SK-N-SH treated with all-trans-retinoic acid at 6 μM for 48 hours (cell line): ENCODE data around the gene ITPR3.

Experiments
- ATAC-seq: fragments of 200-7000 bp; cut with Tn5 transposase; 3 replicates; pipeline ENCODE4 v1.9.1; 2020; ENCODE audit warnings: mild to moderate bottlenecking, moderate library complexity
- ARNTL ChIP-seq: fragments of 450-650 bp; formaldehyde crosslinking; IDR thresholded peaks from 2 replicates; pipeline ENCODE4 v1.5.0; 2020; ENCODE audit warnings: low read depth, mild to moderate bottlenecking, moderate library complexity, borderline replicate concordance
- CSDC2 ChIP-seq: fragments of 250-450 bp; sonication (Bioruptor Pico); IDR thresholded peaks from 2 replicates; pipeline ENCODE4 v1.5.0; 2020; ENCODE audit warnings: mild to moderate bottlenecking, moderate library complexity
- ESRRG ChIP-seq: fragments of 250-450 bp; sonication (Bioruptor Pico); IDR thresholded peaks from 2 replicates; pipeline ENCODE4 v1.6.1; 2021; ENCODE audit warnings: mild to moderate bottlenecking
- GLIS3 ChIP-seq: fragments of 250-450 bp; sonication (Bioruptor Pico); IDR thresholded peaks from 2 replicates; pipeline ENCODE4 v1.5.0; 2020; ENCODE audit warnings: mild to moderate bottlenecking, moderate library complexity
- ISL1 ChIP-seq: fragments of 250-450 bp; sonication (Bioruptor Pico); IDR thresholded peaks from 2 replicates; pipeline ENCODE4 v2.1.2; 2022; ENCODE audit warnings: mild to moderate bottlenecking, moderate library complexity
- OSR1 ChIP-seq: fragments of 250-450 bp; sonication (Bioruptor Pico); IDR thresholded peaks from 2 replicates; pipeline ENCODE4 v1.8.0; 2022; ENCODE audit warnings: moderate library complexity, mild to moderate bottlenecking, inconsistent platforms
- RARB ChIP-seq: fragments of 250-450 bp; sonication (Bioruptor Pico); IDR thresholded peaks from 2 replicates; pipeline ENCODE4 v1.8.0; 2021; ENCODE audit warnings: mild to moderate bottlenecking, moderate library complexity
- TCF4 ChIP-seq: fragments of 250-450 bp; sonication (Bioruptor Pico); IDR thresholded peaks from 2 replicates; pipeline ENCODE4 v1.8.0; 2021; ENCODE audit warnings: mild to moderate bottlenecking, moderate library complexity, borderline replicate concordance
- TOX ChIP-seq: fragments of 250-450 bp; sonication (Bioruptor Pico); IDR thresholded peaks from 2 replicates; pipeline ENCODE4 v1.8.0; 2021; ENCODE audit warnings: mild to moderate bottlenecking, moderate library complexity, borderline replicate concordance
- ZC3H10 ChIP-seq: fragments of 250-450 bp; sonication (Bioruptor Pico); IDR thresholded peaks from 2 replicates; pipeline ENCODE4 v1.5.1; 2021; ENCODE audit warnings: mild to moderate bottlenecking, moderate library complexity
- ZFP3 ChIP-seq: fragments of 250-450 bp; sonication (Bioruptor Pico); IDR thresholded peaks from 2 replicates; pipeline ENCODE4 v1.5.0; 2020; ENCODE audit warnings: mild to moderate bottlenecking, moderate library complexity
- ZFP30 ChIP-seq: fragments of 450-650 bp; formaldehyde crosslinking; IDR thresholded peaks from 2 replicates; pipeline ENCODE4 v1.5.0; 2022; ENCODE audit warnings: mild to moderate bottlenecking, moderate library complexity
- ZNF565 ChIP-seq: fragments of 450-650 bp; formaldehyde crosslinking; conservative IDR thresholded peaks from 2 replicates; pipeline ENCODE4 v1.5.0; 2020; ENCODE audit warnings: low read depth, mild to moderate bottlenecking, moderate library complexity
- ZNF70 ChIP-seq: fragments of 450-650 bp; formaldehyde crosslinking; IDR thresholded peaks from 2 replicates; pipeline ENCODE4 v1.5.0; 2020; ENCODE audit warnings: mild to moderate bottlenecking, moderate library complexity
- ZNF8 ChIP-seq: fragments of 450-650 bp; formaldehyde crosslinking; IDR thresholded peaks from 2 replicates; pipeline ENCODE4 v1.5.0; 2020; ENCODE audit warnings: mild to moderate bottlenecking, moderate library complexity
- TF ChIP-seq, protein P1 (sequence below): fragments of 250-450 bp; sonication (Bioruptor Pico); IDR thresholded peaks from 2 replicates; pipeline ENCODE4 v1.5.1; 2020; ENCODE audit warnings: low read depth, mild to moderate bottlenecking, moderate library complexity
- TF ChIP-seq, protein P2 (sequence below): fragments of 250-450 bp; sonication (Bioruptor Pico); IDR thresholded peaks from 2 replicates; pipeline ENCODE4 v1.5.1; 2021; ENCODE audit warnings: mild to moderate bottlenecking, moderate library complexity
- TF ChIP-seq, protein P3 (sequence below): fragments of 250-450 bp; sonication (Bioruptor Pico); IDR thresholded peaks from 2 replicates; pipeline ENCODE4 v1.8.0; 2020; ENCODE audit warnings: mild to moderate bottlenecking, moderate library complexity, borderline replicate concordance

ITPR3 gene

DNA sequence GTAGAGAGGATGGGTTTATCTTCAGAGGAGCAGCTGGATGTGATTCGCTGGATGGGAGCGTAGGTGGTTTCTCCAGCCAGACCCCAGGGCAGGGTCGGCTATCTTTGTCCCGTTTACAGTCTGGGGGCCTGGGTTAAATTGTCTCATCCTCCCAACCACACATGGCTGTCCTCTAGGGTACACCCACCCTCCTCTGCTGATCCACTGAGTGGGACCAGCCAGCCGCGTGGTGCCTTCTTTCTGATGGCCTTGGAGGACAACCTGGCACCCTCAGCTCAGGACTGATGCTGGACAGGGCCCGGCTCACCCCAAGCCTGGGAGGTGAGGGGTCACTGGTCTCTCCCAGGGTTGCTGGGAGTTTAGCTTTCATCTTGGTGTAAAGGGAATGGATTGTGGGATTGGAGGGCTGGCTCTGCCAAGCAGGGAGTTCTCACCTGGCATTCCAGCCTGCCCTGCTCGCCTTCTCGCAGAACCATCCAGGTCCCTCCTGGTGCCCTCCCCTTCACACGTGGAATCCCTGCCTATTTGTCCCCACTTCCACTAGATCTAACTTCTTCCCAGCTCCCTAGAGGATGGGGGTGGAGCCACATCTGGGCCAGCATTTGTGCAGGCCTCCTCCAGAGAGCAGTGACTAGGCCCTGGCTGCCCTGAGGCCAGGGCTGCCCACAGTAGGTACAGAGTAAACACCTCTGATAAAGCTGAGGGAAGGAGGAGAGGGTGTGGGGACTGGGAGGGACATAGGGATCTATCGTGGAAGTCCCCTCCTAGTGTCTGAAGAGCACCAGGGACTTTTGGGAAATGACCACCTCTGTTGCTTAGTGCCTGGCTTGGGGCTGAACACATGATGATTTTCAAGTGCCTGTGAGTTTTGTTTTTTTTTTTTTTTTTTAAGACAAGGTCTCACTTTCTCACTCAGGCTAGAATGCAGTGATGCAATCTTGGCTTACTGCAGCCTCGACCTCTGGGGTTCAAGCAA lies 1.6 kb downstream of the ITPR3 start (continued):
- TF ChIP-seq, protein P1, sequence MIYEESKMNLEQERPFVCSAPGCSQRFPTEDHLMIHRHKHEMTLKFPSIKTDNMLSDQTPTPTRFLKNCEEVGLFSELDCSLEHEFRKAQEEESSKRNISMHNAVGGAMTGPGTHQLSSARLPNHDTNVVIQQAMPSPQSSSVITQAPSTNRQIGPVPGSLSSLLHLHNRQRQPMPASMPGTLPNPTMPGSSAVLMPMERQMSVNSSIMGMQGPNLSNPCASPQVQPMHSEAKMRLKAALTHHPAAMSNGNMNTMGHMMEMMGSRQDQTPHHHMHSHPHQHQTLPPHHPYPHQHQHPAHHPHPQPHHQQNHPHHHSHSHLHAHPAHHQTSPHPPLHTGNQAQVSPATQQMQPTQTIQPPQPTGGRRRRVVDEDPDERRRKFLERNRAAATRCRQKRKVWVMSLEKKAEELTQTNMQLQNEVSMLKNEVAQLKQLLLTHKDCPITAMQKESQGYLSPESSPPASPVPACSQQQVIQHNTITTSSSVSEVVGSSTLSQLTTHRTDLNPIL (CRISPR knock-in tag): no peak
- TF ChIP-seq ZNF8 (CRISPR knock-in tag) (no peak), GLIS3 (CRISPR knock-in tag) (no peak)
- TF ChIP-seq, protein P2, sequence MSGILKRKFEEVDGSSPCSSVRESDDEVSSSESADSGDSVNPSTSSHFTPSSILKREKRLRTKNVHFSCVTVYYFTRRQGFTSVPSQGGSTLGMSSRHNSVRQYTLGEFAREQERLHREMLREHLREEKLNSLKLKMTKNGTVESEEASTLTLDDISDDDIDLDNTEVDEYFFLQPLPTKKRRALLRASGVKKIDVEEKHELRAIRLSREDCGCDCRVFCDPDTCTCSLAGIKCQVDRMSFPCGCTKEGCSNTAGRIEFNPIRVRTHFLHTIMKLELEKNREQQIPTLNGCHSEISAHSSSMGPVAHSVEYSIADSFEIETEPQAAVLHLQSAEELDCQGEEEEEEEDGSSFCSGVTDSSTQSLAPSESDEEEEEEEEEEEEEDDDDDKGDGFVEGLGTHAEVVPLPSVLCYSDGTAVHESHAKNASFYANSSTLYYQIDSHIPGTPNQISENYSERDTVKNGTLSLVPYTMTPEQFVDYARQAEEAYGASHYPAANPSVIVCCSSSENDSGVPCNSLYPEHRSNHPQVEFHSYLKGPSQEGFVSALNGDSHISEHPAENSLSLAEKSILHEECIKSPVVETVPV (CRISPR knock-in tag): no peak

DNA sequence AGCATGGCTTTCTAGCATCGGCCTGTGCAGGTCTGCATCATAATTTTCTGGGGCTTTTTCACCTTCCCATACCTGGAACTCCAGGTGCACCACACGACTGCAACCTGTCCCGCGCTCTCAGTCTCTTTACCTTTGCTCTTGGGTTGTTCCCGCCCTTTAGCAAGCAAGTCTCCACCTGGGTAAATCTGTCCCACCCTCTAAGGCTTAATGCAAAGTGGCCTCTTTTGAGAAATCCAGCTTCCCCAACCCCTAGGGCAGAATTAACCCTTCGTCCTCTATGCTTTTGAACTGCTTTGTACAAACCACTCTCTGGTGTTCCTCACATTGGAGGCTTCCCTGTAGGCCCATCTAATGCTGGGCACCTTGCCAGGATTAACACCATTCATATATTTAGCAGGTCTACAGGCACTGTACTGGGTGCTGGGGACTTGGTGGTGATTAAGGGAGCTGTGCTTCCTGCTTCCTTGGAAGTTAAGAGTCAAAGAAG lies 2.8 kb downstream of the ITPR3 start:
- no peak for ATAC-seq

DNA sequence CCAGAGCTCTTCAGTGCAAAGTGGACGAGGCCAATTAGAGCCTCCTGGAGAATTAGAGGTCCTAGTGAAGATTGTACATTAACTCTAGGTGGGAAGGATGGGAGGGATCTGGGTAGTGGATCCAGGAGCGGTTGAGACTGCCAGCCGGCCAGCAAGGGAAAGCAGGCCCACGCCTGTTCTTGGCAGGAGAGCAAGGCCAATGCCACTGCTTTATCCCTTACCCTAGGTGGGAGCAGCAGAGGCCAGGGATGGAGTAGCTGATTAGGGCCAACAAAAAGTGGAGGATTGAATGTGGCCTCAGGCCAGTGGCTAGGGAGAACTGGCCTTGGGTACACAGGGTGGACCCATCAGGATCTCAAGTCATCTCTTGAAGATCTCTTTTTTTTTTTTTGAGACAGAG lies 3.7 kb downstream of the ITPR3 start:
- no peak for ATAC-seq
- no peak for TF ChIP-seq OSR1

More for the DNA sequence above, 2.8 kb downstream of the ITPR3 start:
- no peak for TF ChIP-seq RARB
- no peak for TF ChIP-seq ESRRG (CRISPR knock-in tag)
- TF ChIP-seq TCF4 (CRISPR knock-in tag): no peak
- no peak for TF ChIP-seq ZFP30 (CRISPR knock-in tag)
- TF ChIP-seq ZNF8 (CRISPR knock-in tag): no peak
- TF ChIP-seq, protein P2 (CRISPR knock-in tag): no peak
- no peak for TF ChIP-seq ZFP3 (CRISPR knock-in tag)
- TF ChIP-seq ZNF565: no peak
- TF ChIP-seq ZC3H10: no peak
- TF ChIP-seq ISL1 (CRISPR knock-in tag): no peak
- no peak for TF ChIP-seq ARNTL (CRISPR knock-in tag)
- TF ChIP-seq CSDC2: no peak
- TF ChIP-seq, protein P3, sequence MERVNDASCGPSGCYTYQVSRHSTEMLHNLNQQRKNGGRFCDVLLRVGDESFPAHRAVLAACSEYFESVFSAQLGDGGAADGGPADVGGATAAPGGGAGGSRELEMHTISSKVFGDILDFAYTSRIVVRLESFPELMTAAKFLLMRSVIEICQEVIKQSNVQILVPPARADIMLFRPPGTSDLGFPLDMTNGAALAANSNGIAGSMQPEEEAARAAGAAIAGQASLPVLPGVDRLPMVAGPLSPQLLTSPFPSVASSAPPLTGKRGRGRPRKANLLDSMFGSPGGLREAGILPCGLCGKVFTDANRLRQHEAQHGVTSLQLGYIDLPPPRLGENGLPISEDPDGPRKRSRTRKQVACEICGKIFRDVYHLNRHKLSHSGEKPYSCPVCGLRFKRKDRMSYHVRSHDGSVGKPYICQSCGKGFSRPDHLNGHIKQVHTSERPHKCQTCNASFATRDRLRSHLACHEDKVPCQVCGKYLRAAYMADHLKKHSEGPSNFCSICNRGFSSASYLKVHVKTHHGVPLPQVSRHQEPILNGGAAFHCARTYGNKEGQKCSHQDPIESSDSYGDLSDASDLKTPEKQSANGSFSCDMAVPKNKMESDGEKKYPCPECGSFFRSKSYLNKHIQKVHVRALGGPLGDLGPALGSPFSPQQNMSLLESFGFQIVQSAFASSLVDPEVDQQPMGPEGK (CRISPR knock-in tag): no peak
- TF ChIP-seq ZNF70: no peak
- TF ChIP-seq, all 23 proteins: peak for 0

DNA sequence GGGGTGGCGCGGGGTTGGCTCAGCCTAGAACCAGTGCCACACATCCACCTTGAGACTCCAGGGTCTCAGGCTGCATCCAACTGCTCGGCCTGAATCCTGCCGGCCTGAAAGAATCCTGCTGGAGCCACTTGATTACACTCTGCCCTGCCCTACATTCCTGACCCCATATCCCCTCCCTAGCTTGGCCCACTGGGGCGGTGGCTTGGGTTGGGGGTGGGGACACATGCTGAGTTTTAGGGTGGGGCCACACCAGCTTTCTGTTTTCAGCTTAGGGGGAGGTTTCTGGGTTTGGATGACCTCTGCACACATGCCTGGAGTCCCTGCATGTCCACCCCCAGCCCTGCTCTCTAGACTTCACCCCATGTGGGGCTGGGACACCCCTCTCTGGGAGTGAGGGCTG lies 6.8 kb downstream of the ITPR3 start:
- TF ChIP-seq ZNF565 (no peak), ZFP30 (CRISPR knock-in tag) (no peak), TOX (CRISPR knock-in tag) (no peak)
- no peak for ATAC-seq

DNA sequence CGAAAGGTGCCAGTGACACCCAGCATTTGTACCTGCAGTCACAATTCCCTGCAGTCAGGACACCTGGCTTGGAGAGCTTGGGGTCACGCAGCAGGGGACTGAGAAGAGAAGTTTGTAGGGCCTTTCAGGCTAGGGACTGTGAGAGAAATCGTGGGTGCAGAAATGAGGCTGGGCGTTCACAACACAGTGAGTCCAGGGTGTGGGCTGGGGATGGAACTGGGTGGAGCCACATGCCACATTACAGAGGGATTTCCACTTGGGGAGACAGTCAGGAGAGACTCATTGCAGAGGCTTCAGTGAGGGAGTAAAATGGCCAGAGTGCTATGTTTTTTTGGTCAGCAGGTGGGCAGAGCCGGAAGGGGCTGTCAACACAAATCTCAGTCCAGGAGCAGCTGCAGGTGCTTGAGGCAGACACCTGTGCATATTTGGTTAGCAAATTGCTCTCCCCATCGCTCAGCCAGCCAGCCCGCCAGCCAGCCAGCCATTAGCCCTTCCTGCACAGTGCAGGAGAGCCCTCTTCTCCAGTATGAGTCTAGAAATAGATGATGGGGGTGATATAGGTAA lies 7.4 kb downstream of the ITPR3 start:
- TF ChIP-seq GLIS3 (CRISPR knock-in tag): no peak
- TF ChIP-seq CSDC2: no peak
- TF ChIP-seq, protein P1 (CRISPR knock-in tag): no peak
- TF ChIP-seq, all 23 proteins: peak for 0
- no peak for ATAC-seq
